HG02763 (cell line): ENCODE data around the gene OLAH.

ENCODE experiments used
- ATAC-seq: cut with Tn5 transposase; IDR thresholded peaks from one replicate; pipeline ENCODE4 v1.9.1; 2021; ENCODE audit warnings: mild to moderate bottlenecking, moderate library complexity; ENCODE audit not compliant: unreplicated experiment

OLAH gene

GRCh38 chr10:15122477-15123030 is 78.8 kb downstream of the OLAH start:
- ATAC-seq, result peak; percentile 89
